IPS DF 19.7 (cell line): ENCODE measurements around the gene TECTA.
"Not testable (repeated sequence)": the region's sequence is repeated elsewhere in the genome, so short reads cannot be mapped to it uniquely, and the experiment has no call there.

Source experiments
- DNase-seq: peaks from one replicate; pipeline ENCODE4 v3.0.0-alpha.2; 2013; ENCODE audit warnings: low read depth, low spot score

The TECTA gene

GRCh38 chr11:121177629-121178028, 76.6 kb downstream of the TECTA start:
- DNase-seq = not testable (repeated sequence)

GRCh38 chr11:121179306-121179705, 78.3 kb downstream of the TECTA start:
- DNase-seq = no peak

GRCh38 chr11:121180183-121180582, 79.1 kb downstream of the TECTA start:
- no peak for DNase-seq

DNA sequence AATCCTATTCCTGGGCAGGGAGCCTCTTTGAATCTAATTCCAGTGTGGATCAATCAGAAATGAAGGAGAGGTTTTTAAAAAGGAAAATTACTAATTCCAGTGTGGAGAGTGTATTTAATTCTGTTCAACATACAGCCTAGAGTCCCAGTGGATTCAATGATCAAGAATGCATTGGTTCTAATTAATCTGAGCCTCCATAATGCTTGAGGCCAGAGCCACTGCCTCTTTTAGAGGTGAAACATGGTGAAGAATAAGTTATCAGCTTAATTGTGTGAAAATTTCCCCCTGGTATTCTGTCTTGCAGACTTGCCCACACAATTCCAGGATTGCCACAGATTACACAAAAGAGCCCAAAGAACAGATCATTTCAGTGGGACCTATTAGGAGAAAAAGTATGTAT, 87.7 kb downstream of the TECTA start:
- DNase-seq = no peak

DNA sequence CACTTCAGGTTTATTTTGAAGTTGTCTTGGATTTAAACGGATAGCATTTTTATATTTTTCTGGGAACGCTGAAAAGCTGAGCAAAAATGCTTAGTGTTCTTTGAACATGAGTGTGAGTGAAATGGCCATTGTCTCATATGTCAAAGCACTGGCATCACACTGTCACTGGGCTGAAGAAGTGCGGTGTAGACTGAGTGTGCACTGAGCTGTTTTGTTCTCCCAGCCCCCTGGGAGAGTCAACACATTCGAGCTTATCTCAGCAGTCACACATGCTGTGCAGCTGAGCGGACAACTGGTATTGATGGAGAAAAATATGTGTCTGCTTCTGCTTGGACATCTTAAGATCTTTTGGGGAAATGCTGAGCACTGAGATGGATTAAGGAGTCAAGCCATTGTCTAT, 90.8 kb downstream of the TECTA start:
- DNase-seq = no peak

DNA sequence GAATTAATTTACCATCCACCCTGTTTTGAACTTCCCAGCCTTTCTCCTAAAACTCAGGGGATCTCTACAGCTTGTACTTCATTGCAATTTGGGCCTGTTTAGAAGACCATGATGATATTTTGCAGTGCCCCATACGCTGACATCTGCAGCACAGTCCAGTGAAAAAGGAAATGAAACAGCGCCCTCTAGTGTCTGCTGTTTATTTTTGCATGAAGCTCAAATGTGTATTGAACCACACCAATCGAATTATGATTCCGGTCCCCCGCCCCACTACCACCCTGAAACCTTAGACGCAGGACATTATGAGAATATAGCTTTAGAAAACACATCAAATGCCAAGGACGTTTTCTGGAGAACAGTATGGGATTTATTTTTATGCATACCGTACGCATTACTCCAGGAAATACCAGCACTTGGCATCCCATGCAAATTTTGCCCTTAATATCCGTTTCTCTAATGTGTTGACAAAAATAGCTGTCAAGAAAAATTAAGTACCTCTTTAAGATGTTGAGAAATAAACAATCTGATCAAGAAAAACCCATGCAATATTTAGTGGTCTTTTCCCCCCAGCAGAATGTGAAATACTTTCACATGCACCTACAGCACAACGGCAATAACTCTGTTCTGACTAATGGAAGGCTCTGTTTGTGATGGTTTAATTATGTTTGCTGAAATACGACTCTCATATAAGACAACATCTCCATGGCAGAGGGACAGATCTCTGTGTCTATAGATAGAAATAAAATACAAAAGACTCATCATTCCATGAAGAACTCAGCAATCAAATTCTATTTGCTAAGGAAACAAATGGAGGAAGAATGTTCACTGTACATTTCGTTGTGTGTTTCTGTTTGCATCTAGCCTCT, 93.9 kb downstream of the TECTA start:
- no peak for DNase-seq

DNA sequence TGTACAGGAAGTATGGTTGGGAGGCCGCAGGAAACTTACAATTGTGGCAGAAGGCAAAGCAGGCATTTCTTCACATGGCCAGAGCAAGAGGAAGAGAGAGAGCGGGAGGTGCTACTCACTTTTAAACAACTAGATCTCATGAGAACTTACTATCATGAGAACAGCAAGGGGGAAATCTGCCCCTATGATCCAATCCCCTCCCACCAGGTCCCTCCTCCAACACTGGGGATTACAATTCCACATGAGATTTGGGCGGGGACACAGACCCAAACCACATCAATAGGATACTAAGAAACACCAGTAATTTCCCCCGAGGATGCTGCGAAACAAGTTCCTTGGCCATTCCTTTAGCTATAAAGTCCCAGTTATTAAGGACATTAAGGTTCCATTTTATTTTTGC, 97.4 kb downstream of the TECTA start:
- DNase-seq = no peak

GRCh38 chr11:121199516-121199915, 98.5 kb downstream of the TECTA start:
- no peak for DNase-seq

GRCh38 chr11:121206810-121207209, 105.8 kb downstream of the TECTA start:
- no peak for DNase-seq

GRCh38 chr11:121207485-121208115, 106.6 kb downstream of the TECTA start:
- no peak for DNase-seq

DNA sequence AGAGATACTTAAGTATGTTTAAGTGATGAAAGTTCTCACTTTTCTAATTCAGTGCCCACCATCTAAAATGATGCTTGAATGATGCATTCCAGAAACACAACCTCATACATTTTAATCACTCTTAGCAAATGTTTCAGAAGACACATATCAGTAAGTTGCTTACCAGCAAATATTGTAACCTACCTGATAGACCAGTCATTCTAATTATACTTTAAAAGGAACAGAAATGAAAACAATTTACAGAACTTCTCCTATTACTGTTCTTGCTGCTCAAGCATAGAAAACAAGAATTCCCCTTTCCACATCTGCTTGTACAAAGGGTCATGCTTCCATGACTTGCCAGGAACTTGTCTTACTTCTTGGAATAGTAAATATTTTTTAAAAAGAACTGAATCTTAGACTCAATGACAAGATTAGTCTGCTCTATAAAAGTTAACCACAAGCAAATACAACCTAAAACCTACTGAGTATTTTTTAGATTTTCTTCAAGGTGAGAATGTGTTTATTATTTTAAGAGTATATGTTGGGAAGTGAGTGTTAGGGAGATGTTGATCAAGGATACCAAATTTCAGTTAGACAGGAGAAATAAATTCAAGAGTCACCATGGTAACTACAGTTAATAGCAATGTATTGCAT, 109.5 kb downstream of the TECTA start:
- no peak for DNase-seq

DNA sequence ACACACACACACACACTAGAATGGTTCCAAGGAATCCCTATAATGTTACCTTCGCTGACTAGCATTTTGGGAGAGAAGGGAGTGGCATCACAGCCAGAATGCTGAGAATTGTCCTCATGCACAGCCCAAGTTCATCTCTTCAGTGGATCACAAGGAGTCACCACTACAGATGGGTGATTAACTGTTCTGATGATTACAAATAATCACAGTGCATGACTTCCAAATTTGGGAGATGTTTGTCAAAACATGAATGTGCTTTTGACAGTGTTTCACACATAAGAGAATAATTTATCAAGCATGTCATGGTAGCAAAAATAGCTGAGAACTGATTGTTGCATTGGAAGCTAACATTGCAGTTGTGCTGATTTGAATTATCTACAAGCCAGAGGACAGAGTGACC, 110.6 kb downstream of the TECTA start:
- DNase-seq = no peak

DNA sequence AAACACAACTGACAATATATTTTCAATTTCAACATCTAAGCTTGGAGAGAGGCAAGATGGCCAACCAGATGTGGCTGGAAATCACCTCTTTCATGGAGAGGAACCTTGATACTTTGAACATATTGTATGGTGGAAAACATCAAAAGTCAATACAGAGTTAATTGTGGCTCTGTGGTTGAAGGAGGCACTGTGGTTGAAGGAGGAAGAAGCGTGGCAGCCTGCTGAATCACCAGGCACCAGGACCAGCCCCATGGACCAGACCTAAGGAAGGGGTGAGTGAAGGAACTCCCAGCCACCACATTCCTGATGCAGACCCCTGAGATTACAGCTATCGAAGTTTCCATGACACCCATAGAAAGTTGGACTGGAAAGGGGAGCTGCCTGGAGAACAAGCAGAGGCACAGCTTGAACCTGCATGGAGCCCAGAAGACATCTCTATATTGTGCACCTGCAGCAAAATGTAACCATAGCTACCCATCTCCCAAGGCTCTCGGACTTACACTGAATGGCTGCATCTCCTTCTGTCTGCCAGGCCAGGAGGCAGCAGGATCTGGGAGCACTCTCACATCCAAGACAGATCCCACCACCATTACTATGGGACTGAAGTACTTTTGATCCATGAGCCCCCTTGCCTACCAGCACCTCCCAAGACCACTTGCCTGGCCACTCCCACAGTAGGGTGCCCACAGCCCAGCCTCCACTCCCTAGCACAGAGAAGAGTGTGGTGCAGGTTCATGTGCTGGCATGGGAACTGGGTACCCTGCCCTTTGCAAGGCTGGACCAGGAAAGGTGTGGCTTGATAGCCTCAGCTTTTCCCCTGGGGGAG, 111.7 kb downstream of the TECTA start:
- DNase-seq = no peak

GRCh38 chr11:121213362-121213893, 112.4 kb downstream of the TECTA start:
- DNase-seq = no peak

DNA sequence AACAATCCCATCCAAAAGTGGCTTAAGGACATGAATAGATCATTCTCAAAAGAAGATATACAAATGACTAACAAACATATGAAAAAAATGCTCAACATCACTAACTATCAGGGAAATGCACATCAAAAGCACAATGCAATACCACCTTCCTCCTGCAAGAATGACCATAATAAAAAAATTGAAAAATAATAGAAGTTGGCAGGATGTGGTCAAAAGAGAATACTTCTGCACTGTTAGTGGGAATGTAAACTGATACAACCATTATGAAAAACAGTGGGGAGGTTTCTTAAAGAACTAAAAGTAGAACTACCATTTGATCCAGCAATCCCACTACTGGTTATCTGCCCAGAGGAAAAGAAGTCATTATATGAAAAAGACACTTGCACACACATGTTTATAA, 113.8 kb downstream of the TECTA start:
- no peak for DNase-seq

DNA sequence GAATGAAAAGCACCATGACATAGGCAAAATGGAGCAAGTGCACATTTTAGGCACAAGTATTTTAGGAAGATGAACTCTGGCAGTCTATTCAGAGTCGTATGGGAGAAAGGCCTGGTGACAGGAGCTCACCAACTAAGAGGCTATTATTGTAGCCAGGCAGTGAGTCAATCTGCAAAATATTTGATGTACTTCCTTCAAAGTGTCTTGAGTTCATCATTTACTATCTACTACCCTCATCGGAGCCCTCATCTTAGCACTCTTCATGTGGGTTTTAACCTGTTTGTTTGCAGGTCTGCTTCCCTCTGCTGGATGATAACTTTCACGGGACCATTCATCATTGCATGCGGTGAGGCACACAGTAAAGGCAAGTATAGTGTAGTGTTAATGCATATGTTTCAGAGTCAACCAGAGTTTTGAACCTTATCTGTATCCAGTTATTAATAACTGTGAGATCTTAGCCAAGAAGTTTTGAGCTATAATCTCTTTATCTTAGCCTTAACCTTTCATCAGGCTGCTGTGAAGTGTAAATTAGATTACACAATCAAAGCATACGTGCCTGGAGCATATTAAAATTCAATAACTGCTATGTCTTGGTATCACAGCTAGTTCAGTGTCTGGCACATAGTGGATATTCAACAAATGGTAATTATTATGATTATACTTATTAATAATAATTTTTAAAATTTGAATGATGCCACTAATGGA, 120.6 kb downstream of the TECTA start:
- DNase-seq = no peak

GRCh38 chr11:121223161-121223560, 122.1 kb downstream of the TECTA start:
- DNase-seq = no peak

DNA sequence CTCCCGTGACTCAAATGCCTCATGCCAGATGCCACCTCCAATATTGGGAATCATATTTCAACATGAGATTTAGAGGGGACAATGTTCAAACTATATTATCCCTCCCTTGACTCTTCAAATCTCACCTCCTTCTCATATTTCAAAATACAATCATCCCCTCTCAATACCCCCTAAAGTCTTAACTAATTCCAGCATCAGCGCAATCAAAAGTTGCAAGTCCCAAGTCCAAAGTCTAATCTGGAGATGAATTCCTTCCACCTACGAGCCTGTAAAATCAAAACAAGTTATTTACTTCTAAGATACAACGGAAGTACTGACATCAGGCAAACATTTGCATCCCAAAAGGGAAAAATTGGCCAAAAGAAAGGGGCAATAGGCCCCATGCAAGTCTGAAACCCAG, 124.3 kb downstream of the TECTA start:
- DNase-seq = no peak

GRCh38 chr11:121226415-121227263, 125.6 kb downstream of the TECTA start:
- DNase-seq = no peak

- DNase-seq = no peak
These were observed 127.8 kb downstream of the TECTA start for GRCh38 chr11:121228851-121229250.
